K562 (cell line): Measurements from ENCODE around the gene PCMTD2. TPM values are rescaled to one million over a fixed set of nuclear protein-coding genes. Genes with fewer than 3 reads are reported as not detected.

ENCODE experiments used
- BRCA1 ChIP-seq, 2 experiments: fragments of 450-650 bp in 1 of 2; sonication (generic) in 1 of 2; formaldehyde crosslinking in 1 of 2; IDR thresholded peaks; 2 replicates each; pipeline versions ENCODE4 v1.5.0 to v1.6.1; 2017 to 2020; ENCODE audit warnings: mild to moderate bottlenecking in 1 of 2, missing genetic modification reagents in 1 of 2
- CREB3 ChIP-seq: fragments of 450-650 bp; conservative IDR thresholded peaks from 2 replicates; pipeline ENCODE4 v1.6.1; 2016; ENCODE audit warnings: missing genetic modification characterization, low read depth, mild to moderate bottlenecking, missing compliant biosample characterization, moderate library complexity
- ETV5 ChIP-seq: sonication (generic); formaldehyde crosslinking; IDR thresholded peaks from 2 replicates; pipeline ENCODE4 v1.4.0; 2020; ENCODE audit warnings: low read depth, mild to moderate bottlenecking, missing genetic modification reagents
- ETV6 ChIP-seq, 3 experiments: fragments of 150-350 bp in 1 of 3; sonication (generic) in 1 of 3; formaldehyde crosslinking in 1 of 3; IDR thresholded peaks; 2 replicates each; pipeline versions ENCODE4 v1.6.1 to v1.8.0; 2014 to 2022; ENCODE audit warnings: borderline replicate concordance in 2 of 3, low read depth in 2 of 3, antibody characterized with exemption in 1 of 3, low read length in 1 of 3, mild to moderate bottlenecking in 1 of 3, missing genetic modification reagents in 1 of 3
- MAFF ChIP-seq: IDR thresholded peaks from 2 replicates; pipeline ENCODE4 v1.6.1; 2012; ENCODE audit warnings: low read length, improper control_type of control experiment
- MCM3 ChIP-seq: fragments of 450-650 bp; IDR thresholded peaks from 2 replicates; pipeline ENCODE4 v1.6.1; 2016
- PHF8 ChIP-seq: fragments of 200-600 bp; sonication (generic); IDR thresholded peaks from 2 replicates; pipeline ENCODE4 v1.6.1; 2012; ENCODE audit warnings: mixed run types, mild to moderate bottlenecking, inconsistent platforms, low read length, moderate library complexity, borderline replicate concordance
- SP2 ChIP-seq: IDR thresholded peaks from 2 replicates; pipeline ENCODE4 v1.6.1; 2011; ENCODE audit warnings: mild to moderate bottlenecking, low read depth, low read length, moderate library complexity; ENCODE audit not compliant: poor library complexity, severe bottlenecking; ENCODE audit errors: extremely low read depth
- TCF3 ChIP-seq: sonication (generic); formaldehyde crosslinking; IDR thresholded peaks from 2 replicates; pipeline ENCODE4 v1.4.0; 2020; ENCODE audit warnings: mild to moderate bottlenecking, missing genetic modification reagents
- TGIF2 ChIP-seq: sonication (generic); formaldehyde crosslinking; IDR thresholded peaks from 2 replicates; pipeline ENCODE4 v1.8.1; 2022; ENCODE audit warnings: mild to moderate bottlenecking, missing genetic modification reagents, moderate library complexity
- THRB ChIP-seq: fragments of 450-650 bp; formaldehyde crosslinking; conservative IDR thresholded peaks from 2 replicates; pipeline ENCODE4 v1.4.0; 2022; ENCODE audit warnings: mild to moderate bottlenecking, missing genetic modification characterization
- U2AF2 ChIP-seq: fragments of 200-400 bp; formaldehyde crosslinking; optimal IDR thresholded peaks from 2 replicates; pipeline ENCODE3; 2017; ENCODE audit warnings: low read depth, mild to moderate bottlenecking, low read length
- ZNF253 ChIP-seq: fragments of 250-450 bp; sonication (Bioruptor Pico); conservative IDR thresholded peaks from 2 replicates; pipeline ENCODE4 v1.6.1; 2021; ENCODE audit warnings: mild to moderate bottlenecking
- ZNF395 ChIP-seq: fragments of 200-800 bp; sonication (Bioruptor generic); IDR thresholded peaks from 2 replicates; pipeline ENCODE4 v1.6.1; 2017; ENCODE audit warnings: missing genetic modification characterization, missing compliant biosample characterization
- ZNF445 ChIP-seq: fragments of 250-450 bp; sonication (Bioruptor Pico); IDR thresholded peaks from 2 replicates; pipeline ENCODE4 v1.4.0; 2020; ENCODE audit warnings: low read depth, mild to moderate bottlenecking, moderate library complexity
- ZNF740 ChIP-seq, 3 experiments: fragments of 200-800 bp in 1 of 3; sonication (Bioruptor generic) in 1 of 3; sonication (generic) in 1 of 3; formaldehyde crosslinking in 1 of 3; IDR thresholded peaks; 2 replicates each; pipeline versions ENCODE4 v1.6.1 to v1.8.0; 2016 to 2022; ENCODE audit warnings: mild to moderate bottlenecking in 2 of 3, missing compliant biosample characterization in 2 of 3, missing genetic modification characterization in 2 of 3, missing genetic modification reagents in 1 of 3
- polyA plus RNA-seq, 8 experiments: library from polyadenylated mRNA; depleted of rRNA in 4 of 8; stranded (reverse) in 5 of 8; unstranded in 3 of 8; fragments of >200 nt; fragmentation: Nextera tagmentation in 2 of 8; fragmentation: Illumina TruSeq in 1 of 8; extraction: Ambion mirVana in 2 of 8; extraction: Trizol in 1 of 8; gene quantifications; 2 replicates each; pipeline versions ENCODE4 v1.2.1 to v1.2.3, GENCODE V29; 2011 to 2014; ENCODE audit warnings: inconsistent platforms in 1 of 8, missing spikeins in 1 of 8
- total RNA-seq, 7 experiments: library from RNA; depleted of rRNA in 6 of 7; stranded (reverse); fragments of >200 nt in 6 of 7; fragmentation: Illumina TruSeq in 2 of 7; extraction: Trizol in 2 of 7; gene quantifications; 2 replicates each; pipeline versions ENCODE4 v1.2.1 to v1.2.3, GENCODE V29; 2011 to 2021; ENCODE audit warnings: low replicate concordance in 1 of 7
- TF ChIP-seq, protein P1 (sequence below): sonication (generic); formaldehyde crosslinking; IDR thresholded peaks from 2 replicates; pipeline ENCODE4 v1.9.0; 2022; ENCODE audit warnings: mild to moderate bottlenecking, missing genetic modification reagents
- TF ChIP-seq, protein P2 (sequence below), 2 experiments: fragments of 450-650 bp; IDR thresholded peaks; 2 replicates each; pipeline ENCODE4 v1.6.1; 2016

Gene PCMTD2
- total and polyA plus RNA-seq, 9 of the 15 experiments (the other 6 are each of a cell fraction or from before 2014, with no cell fraction given), result 11.3 to 49.3 (median 28.4) TPM

GRCh38 chr20:64255361-64256281 lies at the start of gene PCMTD2 (continued):
- TF ChIP-seq U2AF2, result no peak
- TF ChIP-seq ZNF445 (CRISPR knock-in tag), result no peak
- TF ChIP-seq, protein P1, sequence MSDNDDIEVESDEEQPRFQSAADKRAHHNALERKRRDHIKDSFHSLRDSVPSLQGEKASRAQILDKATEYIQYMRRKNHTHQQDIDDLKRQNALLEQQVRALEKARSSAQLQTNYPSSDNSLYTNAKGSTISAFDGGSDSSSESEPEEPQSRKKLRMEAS (CRISPR knock-in tag), result peak; percentile 99
- 0 out of 2 replicates have a peak, but pooled peaks have one; percentile 48 for TF ChIP-seq ETV5
- TF ChIP-seq ZNF253, result no peak
- TF ChIP-seq MCM3, result no peak
- no peak for TF ChIP-seq ZNF740 (CRISPR knock-in tag; IDR thresholded peaks at IDR 0.05)
- no peak for TF ChIP-seq ZNF740 (tag; IDR thresholded peaks at IDR 0.05)
- no peak for TF ChIP-seq TGIF2 (CRISPR knock-in tag)
- TF ChIP-seq THRB (CRISPR knock-in tag), result no peak
- TF ChIP-seq CREB3 (tag), result 0 out of 2 replicates have a peak, but pooled peaks have one; percentile 23
- TF ChIP-seq PHF8, result peak; percentile 87; the same call in 1 of the 2 replicates
- no peak for TF ChIP-seq ETV6 (IDR thresholded peaks at IDR 0.05; ENCODE audit: borderline replicate concordance in 1 of 2, low read depth in 2 of 2, low read length in 1 of 2)
- TF ChIP-seq ETV6 (CRISPR knock-in tag; IDR thresholded peaks at IDR 0.05; ENCODE audit: borderline replicate concordance), result peak; percentile 94; the same call in 1 of the 2 replicates
- no peak for TF ChIP-seq SP2
- no peak for TF ChIP-seq MAFF
- no peak for TF ChIP-seq BRCA1 (IDR thresholded peaks at IDR 0.05)
- peak; percentile 86; the same call in 1 of the 2 replicates for TF ChIP-seq BRCA1 (CRISPR knock-in tag; IDR thresholded peaks at IDR 0.05)
- TF ChIP-seq, protein P2, sequence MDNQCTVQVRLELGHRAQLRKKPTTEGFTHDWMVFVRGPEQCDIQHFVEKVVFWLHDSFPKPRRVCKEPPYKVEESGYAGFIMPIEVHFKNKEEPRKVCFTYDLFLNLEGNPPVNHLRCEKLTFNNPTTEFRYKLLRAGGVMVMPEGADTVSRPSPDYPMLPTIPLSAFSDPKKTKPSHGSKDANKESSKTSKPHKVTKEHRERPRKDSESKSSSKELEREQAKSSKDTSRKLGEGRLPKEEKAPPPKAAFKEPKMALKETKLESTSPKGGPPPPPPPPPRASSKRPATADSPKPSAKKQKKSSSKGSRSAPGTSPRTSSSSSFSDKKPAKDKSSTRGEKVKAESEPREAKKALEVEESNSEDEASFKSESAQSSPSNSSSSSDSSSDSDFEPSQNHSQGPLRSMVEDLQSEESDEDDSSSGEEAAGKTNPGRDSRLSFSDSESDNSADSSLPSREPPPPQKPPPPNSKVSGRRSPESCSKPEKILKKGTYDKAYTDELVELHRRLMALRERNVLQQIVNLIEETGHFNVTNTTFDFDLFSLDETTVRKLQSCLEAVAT (IDR thresholded peaks at IDR 0.05), result no peak
- TF ChIP-seq ZNF395 (CRISPR knock-in tag), result peak; percentile 46; the same call in 1 of the 2 replicates
- no peak for TF ChIP-seq TCF3 (CRISPR knock-in tag)
